ENCODE results near the gene MCRS1. TPM values are rescaled to one million over a fixed set of nuclear protein-coding genes. Genes with fewer than 3 reads are reported as not detected.

Gene MCRS1
- total and polyA plus RNA-seq, 5 experiments from 2014 or later, result 52.2 to 99.7 (median 58.0) TPM

- POLR2A ChIA-PET, result interaction anchor here (0.7 kb wide), 1 partner anchor 46 kb away, joined by 4 read pairs; no protein-coding TSS in a partner anchor
- Mint-ChIP-seq H3K4me3 (no peak overlapping the region), H3K27ac (no peak overlapping the region), H3K9me3 (no peaks in the 10 kb centered on the region), H3K36me3 (peaks cover 0 to 47% (median 3%) of the 10 kb centered on the region in 3 donors), H3K27me3 (no peaks in the 10 kb centered on the region), H3K4me1 (peaks cover 4 to 20% (median 20%) of the 10 kb centered on the region in 4 donors)
- DNase-seq (no peak), ATAC-seq (no peak)
These were observed 10.7 kb upstream of the MCRS1 start for GRCh38 chr12:49578471-49579112.

GRCh38 chr12:49577589-49578315 is 9.8 kb upstream of the MCRS1 start:
- H3K27ac Mint-ChIP-seq, result peak overlapping the region in 1 of 10 donors; percentile 35
- ATAC-seq (no peak), DNase-seq (no peak)
- no peaks in the 10 kb centered on the region for H3K27me3 Mint-ChIP-seq
- no peak overlapping the region for H3K4me3 Mint-ChIP-seq
- H3K4me1 Mint-ChIP-seq, result peaks cover 4 to 20% (median 20%) of the 10 kb centered on the region in 4 donors
- POLR2A ChIA-PET, result interaction anchor here (1.1 kb wide), 1 partner anchor 11 kb away, joined by 3 read pairs; no protein-coding TSS in a partner anchor
- no peaks in the 10 kb centered on the region for H3K9me3 Mint-ChIP-seq
- H3K36me3 Mint-ChIP-seq, result peaks cover 0 to 41% (median 3%) of the 10 kb centered on the region in 3 donors

GRCh38 chr12:49568442-49569162 is 660 bp upstream of the MCRS1 start:
- H3K27me3 Mint-ChIP-seq, result no peaks in the 10 kb centered on the region
- H3K27ac Mint-ChIP-seq, result peak overlapping the region; percentile 97 to 100 (median 100)
- peaks cover 28 to 71% (median 67%) of the 10 kb centered on the region in 4 donors for H3K4me1 Mint-ChIP-seq
- POLR2A ChIA-PET, result interaction anchor here (0.6 to 0.8 kb wide), 3 partner anchors 30 to 1834 kb away, joined by 3 to 4 read pairs (median 3); partner anchors contain the start of gene KCNH3
- ATAC-seq, result peak in 1 of 2 donors; percentile 39
- peaks cover 0 to 17% (median 3%) of the 10 kb centered on the region in 3 donors for H3K36me3 Mint-ChIP-seq
- no peaks in the 10 kb centered on the region for H3K9me3 Mint-ChIP-seq
- peak overlapping the region; percentile 97 to 100 (median 98) for H3K4me3 Mint-ChIP-seq
- no peak for DNase-seq

GRCh38 chr12:49567302-49567610 is 686 bp downstream of the MCRS1 start:
- DNase-seq, result no peak
- peak; percentile 19 to 24 for ATAC-seq
- Mint-ChIP-seq H3K27ac (peak overlapping the region; percentile 97 to 100 (median 100)), H3K9me3 (no peaks in the 10 kb centered on the region), H3K4me3 (peak overlapping the region; percentile 97 to 100 (median 98)), H3K36me3 (peaks cover 2 to 28% (median 9%) of the 10 kb centered on the region in 3 donors), H3K27me3 (no peaks in the 10 kb centered on the region), H3K4me1 (peaks cover 27 to 73% (median 70%) of the 10 kb centered on the region in 4 donors)
- POLR2A ChIA-PET, result interaction anchor here (0.5 to 2.0 kb wide), 14 partner anchors 9 to 1672 kb away, joined by 3 to 9 read pairs (median 3); partner anchors contain the start of genes DDX23, FMNL3, KCNH3 and POU6F1

- peaks cover 25 to 71% (median 67%) of the 10 kb centered on the region in 4 donors for H3K4me1 Mint-ChIP-seq
- no peaks in the 10 kb centered on the region for H3K27me3 Mint-ChIP-seq
- DNase-seq (no peak), ATAC-seq (no peak)
- no peaks in the 10 kb centered on the region for H3K9me3 Mint-ChIP-seq
- POLR2A ChIA-PET, result interaction anchor here (0.6 to 2.0 kb wide), 3 partner anchors 11 to 26 kb away, joined by 3 to 9 read pairs (median 3); no protein-coding TSS in a partner anchor
- H3K4me3 Mint-ChIP-seq, result peak overlapping the region in 9 of 10 donors; percentile 14 to 100 (median 97)
- H3K27ac Mint-ChIP-seq, result peak overlapping the region in 3 of 10 donors; percentile 55 to 100 (median 98)
- peaks cover 5 to 36% (median 11%) of the 10 kb centered on the region in 3 donors for H3K36me3 Mint-ChIP-seq
These were observed 1.6 kb downstream of the MCRS1 start for GRCh38 chr12:49566361-49566760.

GRCh38 chr12:49565406-49566265 is 2.3 kb downstream of the MCRS1 start:
- DNase-seq, result no peak
- Mint-ChIP-seq H3K4me1 (peaks cover 26 to 68% (median 64%) of the 10 kb centered on the region in 4 donors), H3K4me3 (peak overlapping the region in 8 of 10 donors; percentile 38 to 98 (median 70)), H3K27ac (peak overlapping the region in 8 of 10 donors; percentile 19 to 90 (median 70)), H3K9me3 (no peaks in the 10 kb centered on the region), H3K27me3 (no peaks in the 10 kb centered on the region), H3K36me3 (peaks cover 5 to 41% (median 11%) of the 10 kb centered on the region in 3 donors)
- ATAC-seq, result no peak
- POLR2A ChIA-PET, result interaction anchor here (0.6 kb wide), 1 partner anchor 57 kb away, joined by 3 read pairs; no protein-coding TSS in a partner anchor

GRCh38 chr12:49564686-49565405 is 3.1 kb downstream of the MCRS1 start:
- peak overlapping the region in 9 of 10 donors; percentile 19 to 90 (median 47) for H3K27ac Mint-ChIP-seq
- ATAC-seq (no peak), DNase-seq (no peak)
- no peaks in the 10 kb centered on the region for H3K27me3 Mint-ChIP-seq
- peaks cover 5 to 47% (median 11%) of the 10 kb centered on the region in 3 donors for H3K36me3 Mint-ChIP-seq
- POLR2A ChIA-PET, result interaction anchor here (0.6 kb wide), 1 partner anchor 984 kb away, joined by 3 read pairs; no protein-coding TSS in a partner anchor
- H3K4me1 Mint-ChIP-seq, result peaks cover 25 to 67% (median 61%) of the 10 kb centered on the region in 4 donors
- peak overlapping the region in 9 of 10 donors; percentile 29 to 98 (median 63) for H3K4me3 Mint-ChIP-seq
- no peaks in the 10 kb centered on the region for H3K9me3 Mint-ChIP-seq

GRCh38 chr12:49563951-49564685 is 3.8 kb downstream of the MCRS1 start:
- Mint-ChIP-seq H3K9me3 (no peaks in the 10 kb centered on the region), H3K4me3 (peak overlapping the region in 7 of 10 donors; percentile 10 to 98 (median 53)), H3K27me3 (no peaks in the 10 kb centered on the region), H3K27ac (peak overlapping the region in 5 of 10 donors; percentile 31 to 71 (median 44)), H3K4me1 (peaks cover 25 to 64% (median 60%) of the 10 kb centered on the region in 4 donors), H3K36me3 (peaks cover 5 to 53% (median 12%) of the 10 kb centered on the region in 3 donors)
- no peak for ATAC-seq
- no peak for DNase-seq
- POLR2A ChIA-PET, result interaction anchor here (0.6 to 1.1 kb wide), 4 partner anchors 13 to 985 kb away, joined by 3 read pairs; no protein-coding TSS in a partner anchor

- no peaks in the 10 kb centered on the region for H3K9me3 Mint-ChIP-seq
- POLR2A ChIA-PET, result no interaction called here
- H3K27ac Mint-ChIP-seq, result peak overlapping the region in 1 of 10 donors; percentile 77
- no peak for DNase-seq
- peaks cover 16 to 57% (median 48%) of the 10 kb centered on the region in 4 donors for H3K4me1 Mint-ChIP-seq
- H3K36me3 Mint-ChIP-seq, result peaks cover 5 to 63% (median 16%) of the 10 kb centered on the region in 3 donors
- no peak overlapping the region for H3K4me3 Mint-ChIP-seq
- H3K27me3 Mint-ChIP-seq, result no peaks in the 10 kb centered on the region
- ATAC-seq, result no peak
These were observed 5.1 kb downstream of the MCRS1 start for GRCh38 chr12:49562831-49563230.

- H3K4me1 Mint-ChIP-seq, result peaks cover 14 to 53% (median 42%) of the 10 kb centered on the region in 4 donors
- H3K27me3 Mint-ChIP-seq, result no peaks in the 10 kb centered on the region
- POLR2A ChIA-PET, result no interaction called here
- H3K9me3 Mint-ChIP-seq, result no peaks in the 10 kb centered on the region
- no peak overlapping the region for H3K4me3 Mint-ChIP-seq
- DNase-seq (no peak), ATAC-seq (no peak)
- H3K27ac Mint-ChIP-seq, result peak overlapping the region in 2 of 10 donors; percentile 65 to 77
- peaks cover 5 to 63% (median 16%) of the 10 kb centered on the region in 3 donors for H3K36me3 Mint-ChIP-seq
These were observed 5.7 kb downstream of the MCRS1 start for GRCh38 chr12:49562233-49562632.
